Stimulated activated CD4-positive, alpha-beta T cell treated with anti-CD3 and anti-CD28 coated beads, Interleukin-1b, Interleukin-23, amount 100 ng/mL, for 1 hour (primary cell): ENCODE data around the gene TRIM56.
"Not testable (repeated sequence)": the region's sequence is repeated elsewhere in the genome, so short reads cannot be mapped to it uniquely, and the experiment has no call there.

Experiments
- DNase-seq, 2 donors: peaks; one replicate each; pipeline ENCODE4 v3.0.0-alpha.2; 2020; ENCODE audit warnings: low read depth in 2 of 2

TRIM56 gene

DNA sequence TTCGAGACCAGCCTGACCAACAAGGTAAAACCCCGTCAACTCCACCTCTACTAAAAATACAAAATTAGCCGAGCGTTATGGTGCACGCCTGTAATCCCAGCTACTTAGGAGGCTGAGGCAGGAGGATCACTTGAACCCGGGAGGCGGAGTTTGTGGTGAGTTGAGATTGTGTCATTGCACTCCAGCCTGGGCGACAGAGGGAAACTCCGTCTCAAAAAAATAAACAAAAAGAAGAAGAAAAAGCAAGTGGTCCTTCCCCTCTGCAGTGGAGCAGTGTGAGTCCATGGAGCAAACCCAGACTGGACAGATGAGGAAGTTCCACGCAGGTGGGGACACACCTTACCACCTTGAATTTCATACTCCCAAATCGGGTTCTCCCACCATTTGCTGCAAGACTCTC, 28.6 kb downstream of the TRIM56 start:
- DNase-seq, result no peak

DNA sequence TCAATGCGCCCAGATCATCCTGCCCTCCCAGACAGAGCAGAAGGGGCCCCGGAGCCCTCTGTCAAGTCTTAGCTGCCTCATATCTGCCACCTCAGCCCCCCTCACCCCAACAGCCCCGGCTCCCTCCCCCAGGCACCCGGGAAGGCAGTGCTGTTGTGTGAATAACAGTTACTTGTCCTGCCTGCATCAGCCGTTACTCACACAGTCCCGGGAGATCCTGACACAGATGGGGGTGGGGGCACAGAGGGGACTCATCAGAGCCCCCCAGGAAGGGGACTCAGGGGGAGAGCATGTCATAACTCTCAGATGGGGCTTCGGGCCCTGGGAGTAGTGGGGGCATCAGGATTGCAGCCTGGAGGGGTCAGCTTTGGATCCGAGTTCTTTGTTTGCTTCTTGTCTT, 29.2 kb downstream of the TRIM56 start:
- DNase-seq, result no peak

DNA sequence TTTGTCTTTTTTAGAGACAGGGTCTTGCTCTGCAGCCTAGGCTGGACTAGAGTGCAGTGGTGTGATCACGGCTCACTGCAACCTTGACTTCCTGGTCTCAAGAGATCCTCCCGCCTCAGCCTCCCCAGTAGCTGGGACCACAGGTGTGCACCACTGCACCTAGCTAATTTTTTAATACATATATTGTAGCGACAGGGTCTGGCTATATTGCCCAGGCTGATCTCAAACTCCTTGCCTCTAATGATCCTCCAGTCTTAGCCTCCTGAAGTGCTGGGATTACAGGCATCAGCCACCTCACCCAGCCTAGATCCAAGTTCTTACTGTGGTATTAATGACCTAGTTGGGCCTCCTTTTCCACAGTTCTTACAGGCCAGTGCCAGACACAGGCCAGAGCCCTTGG, 29.9 kb downstream of the TRIM56 start:
- DNase-seq, result no peak

DNA sequence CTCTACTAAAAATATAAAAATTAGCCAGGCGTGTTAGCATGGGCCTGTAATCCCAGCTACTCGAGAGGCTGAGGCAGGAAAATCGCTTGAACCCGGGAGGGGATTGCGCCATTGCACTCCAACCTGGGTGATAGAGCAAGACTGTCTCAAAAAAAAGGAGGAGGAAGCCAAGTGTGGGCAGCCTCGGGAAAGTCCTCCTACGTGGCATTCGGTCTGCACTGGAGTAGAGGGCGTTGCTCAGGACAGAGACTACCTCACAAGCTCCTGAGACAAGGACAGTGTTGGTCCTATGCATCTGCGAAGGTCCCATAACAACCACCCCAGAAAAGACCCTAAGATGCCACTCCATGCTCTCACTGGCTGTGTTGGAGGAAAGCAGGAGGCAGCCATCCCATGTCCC, 31.6 kb downstream of the TRIM56 start:
- no peak for DNase-seq

DNA sequence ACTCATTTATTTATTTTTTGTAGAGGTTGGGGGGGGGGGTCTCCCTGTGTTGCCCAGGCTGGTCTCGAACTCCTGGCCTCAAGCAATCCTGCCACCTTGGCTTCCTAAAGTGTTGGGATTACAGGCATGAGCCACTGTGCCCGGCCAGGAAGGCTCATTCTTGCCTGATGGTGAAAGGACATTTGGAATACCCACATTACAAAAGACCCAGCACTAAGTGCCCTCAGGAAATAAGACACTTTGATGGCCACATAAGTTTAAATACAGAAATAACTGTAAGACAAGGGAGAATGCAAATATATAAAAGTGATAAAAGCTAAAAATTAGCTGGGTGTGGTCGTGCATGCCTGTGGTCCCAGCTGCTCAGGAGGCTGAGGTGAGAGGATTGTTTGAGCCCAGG, 33.6 kb downstream of the TRIM56 start:
- no peak for DNase-seq

DNA sequence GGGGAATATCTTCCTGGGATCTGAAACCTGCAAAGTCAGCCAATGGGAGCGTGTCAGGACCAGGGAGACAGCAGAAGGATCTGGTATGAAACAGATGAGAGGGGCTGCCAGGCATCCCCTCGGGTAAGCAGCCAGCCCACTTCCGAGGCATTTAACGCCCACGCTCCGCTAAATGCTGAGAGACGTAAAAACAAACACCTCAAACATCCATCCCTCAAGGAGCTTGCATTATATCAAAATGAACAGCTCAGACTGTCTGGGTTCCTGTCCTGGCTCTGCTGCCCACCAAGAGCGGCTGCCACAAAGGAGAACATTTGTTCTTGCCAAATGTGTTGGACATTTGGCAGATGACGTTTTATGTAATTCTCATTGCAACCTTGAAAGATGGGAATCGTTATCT, 34.6 kb downstream of the TRIM56 start:
- DNase-seq, result no peak

DNA sequence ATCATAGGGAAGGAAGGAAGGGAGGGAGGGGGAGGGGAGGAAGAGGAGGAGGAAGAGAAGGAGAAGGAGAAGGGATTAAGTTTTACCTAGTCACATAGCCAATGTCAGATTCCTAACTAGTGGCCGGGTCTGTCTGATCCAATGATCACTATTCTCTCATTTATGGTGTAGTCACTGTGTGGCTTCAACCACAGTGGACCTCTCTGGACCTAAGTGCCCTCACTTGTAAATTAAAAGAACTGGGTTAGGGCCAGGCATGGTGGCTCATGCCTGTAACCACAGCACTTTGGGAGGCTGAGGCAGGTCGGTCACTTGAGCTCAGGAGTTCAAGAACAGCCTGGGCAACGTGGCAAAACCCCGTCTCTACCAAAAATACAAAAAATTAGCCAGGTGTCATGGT, 35.0 kb downstream of the TRIM56 start:
- no peak for DNase-seq

DNA sequence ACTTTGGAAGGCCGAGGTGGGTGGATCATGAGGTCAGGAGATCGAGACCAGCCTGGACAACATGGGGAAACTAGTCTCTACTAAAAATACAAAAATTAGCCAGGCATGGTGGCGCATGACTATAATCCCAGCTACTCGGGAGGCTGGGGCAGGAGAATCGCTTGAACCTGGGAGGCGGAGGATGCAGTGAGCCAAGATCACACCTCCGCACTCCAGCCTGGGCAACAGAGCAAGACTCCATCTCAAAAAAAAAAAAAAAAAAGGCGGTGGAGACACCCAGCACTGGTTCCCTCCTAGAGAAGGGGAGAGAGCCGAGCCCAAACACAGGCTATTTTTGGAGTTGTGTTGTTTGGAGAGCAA, 36.3 kb downstream of the TRIM56 start:
- not testable (repeated sequence) for DNase-seq

DNA sequence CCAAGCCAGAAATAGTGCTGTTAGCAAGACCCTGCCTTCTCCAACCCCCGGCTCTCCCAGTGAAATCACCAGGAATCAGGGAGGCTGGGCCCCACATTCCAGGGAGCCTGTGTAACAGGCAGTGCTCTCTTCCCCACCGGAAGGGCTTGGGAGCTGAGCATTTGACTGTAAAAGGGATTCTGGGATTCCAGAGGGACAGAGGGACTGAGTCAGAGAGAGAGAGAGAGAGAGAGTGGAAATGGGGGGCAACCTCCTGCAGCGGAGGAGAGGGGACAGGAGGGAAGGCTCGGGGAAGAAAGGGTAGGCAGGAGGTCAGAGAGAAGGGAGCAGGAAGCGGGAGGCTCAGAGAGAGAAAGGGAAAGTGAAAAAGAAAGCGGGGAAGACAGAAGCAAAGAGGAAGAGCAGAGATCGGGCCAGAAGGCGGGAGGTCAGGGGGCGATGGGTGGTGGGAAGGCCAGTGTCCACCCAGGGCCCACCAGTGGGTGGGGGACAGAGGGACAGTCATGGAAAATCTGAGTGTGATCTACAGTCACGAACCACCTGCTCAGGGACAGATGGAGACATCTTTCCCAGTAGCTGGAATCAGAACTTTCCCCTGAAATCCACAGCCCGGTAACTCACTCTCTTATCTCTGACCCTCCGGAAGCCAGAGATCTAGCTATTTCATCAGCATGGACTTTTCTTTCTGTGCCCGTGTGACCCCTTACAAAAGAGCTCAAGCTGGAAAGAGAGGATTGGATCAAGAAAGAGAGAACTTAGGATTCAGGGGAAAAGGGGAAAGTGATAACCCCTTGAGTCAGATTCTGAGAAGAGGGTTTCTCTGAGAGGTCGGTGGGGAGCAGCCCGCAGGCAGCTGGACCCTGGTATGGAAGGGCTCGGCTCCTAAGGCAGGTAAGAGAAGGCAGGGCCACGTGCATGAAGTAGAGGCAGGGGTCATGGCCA, 37.0 kb downstream of the TRIM56 start:
- DNase-seq, result no peak

DNA sequence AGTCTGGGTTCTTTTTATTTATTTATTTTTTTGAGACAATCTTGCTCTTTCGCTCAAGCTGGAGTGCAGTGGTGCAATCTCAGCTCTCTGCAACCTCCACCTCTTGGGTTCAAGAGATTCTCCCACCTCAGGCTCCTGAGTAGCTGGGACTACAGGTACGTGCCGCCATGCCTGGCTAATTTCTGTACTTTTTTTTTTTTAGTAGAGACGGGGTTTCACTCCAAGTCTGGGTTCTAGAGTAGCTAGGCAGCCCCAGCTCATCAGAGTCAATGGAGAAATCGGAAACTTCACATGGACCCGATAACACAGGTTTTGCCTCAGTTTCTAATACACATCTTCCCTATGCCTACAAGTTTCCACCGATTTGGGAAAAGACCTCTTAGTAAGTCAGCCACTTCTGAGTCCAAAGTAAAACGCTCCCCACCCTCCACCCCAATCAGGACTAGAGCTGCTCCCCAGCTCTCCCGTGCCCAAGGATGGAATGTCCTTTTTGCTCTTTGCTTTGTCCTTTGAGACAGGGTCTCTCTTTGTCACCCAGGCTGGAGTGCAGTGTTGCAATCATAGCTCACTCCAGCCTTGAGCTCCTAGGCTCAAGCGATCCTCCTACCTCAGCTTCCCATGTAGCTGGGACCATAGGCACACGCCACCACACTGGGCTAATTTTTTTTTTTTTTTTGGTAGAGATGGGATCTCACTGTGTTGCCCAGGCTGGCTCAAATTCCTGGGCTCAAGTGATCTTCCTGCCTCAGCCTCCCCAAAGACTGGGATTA, 37.8 kb downstream of the TRIM56 start:
- no peak for DNase-seq

DNA sequence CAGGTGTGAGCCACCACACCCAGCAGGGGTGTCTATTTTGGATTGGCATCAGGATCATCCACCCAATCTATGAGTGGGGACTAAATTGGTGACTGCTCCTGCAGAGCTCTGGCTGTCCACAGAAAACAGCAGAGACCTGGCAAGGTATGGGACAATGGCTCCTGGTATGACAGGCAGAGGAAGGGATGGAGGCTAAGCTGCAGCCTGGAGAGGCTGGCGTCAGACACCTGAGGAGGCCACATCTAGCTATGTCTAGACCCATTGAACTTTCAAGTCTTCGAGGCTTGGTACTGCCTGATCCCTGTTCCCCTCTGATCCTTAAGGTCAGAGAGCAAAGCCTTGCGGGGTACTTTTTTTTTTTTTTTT, 38.4 kb downstream of the TRIM56 start:
- no peak for DNase-seq

DNA sequence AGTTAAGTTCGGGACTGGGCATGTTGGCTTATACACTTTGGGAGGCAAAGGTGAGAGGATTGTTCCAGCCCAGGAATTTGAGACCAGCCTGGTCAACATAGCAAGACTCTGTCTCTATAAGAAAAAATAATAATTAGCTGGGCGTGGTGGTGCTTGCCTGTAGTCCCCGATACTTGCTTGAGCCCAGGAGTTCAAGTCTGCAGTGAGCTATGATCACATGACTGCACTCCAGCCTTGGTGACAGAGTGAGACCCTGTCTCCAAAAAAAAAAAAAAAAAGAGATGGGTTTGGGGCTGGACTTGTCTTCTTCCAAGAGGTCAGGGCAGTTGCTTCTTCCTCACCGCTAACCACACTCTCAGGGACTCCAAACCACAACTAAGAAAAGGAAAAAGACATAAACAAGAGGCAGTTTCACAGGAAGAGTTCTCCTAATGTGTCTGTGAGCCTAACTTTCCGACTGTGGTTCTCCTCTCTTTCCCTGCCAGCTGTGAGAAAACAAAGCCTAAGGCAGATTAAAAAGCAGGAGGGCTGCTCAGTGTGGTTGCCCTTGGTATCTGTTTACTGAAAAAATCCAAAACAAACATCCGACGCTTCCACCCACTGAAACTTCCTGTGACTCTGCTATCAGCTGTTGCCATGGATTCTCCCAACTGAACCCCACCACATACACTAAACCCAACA, 39.2 kb downstream of the TRIM56 start:
- no peak for DNase-seq

DNA sequence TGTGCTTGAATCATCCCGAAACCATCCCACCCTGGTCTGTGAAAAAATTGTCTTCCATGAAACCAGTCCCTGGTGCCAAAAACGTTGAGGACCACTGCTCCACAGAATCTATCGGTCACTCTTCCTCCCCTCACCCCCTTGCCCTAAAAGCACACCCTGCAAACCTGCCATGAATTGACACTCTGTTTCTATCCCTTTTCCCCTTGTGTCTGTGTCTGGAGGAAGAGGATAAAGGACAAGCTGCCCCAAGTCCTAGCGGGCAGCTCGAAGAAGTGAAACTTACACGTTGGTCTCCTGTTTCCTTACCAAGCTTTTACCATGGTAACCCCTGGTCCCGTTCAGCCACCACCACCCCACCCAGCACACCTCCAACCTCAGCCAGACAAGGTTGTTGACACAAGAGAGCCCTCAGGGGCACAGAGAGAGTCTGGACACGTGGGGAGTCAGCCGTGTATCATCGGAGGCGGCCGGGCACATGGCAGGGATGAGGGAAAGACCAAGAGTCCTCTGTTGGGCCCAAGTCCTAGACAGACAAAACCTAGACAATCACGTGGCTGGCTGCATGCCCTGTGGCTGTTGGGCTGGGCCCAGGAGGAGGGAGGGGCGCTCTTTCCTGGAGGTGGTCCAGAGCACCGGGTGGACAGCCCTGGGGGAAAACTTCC, 40.8 kb downstream of the TRIM56 start:
- no peak for DNase-seq

DNA sequence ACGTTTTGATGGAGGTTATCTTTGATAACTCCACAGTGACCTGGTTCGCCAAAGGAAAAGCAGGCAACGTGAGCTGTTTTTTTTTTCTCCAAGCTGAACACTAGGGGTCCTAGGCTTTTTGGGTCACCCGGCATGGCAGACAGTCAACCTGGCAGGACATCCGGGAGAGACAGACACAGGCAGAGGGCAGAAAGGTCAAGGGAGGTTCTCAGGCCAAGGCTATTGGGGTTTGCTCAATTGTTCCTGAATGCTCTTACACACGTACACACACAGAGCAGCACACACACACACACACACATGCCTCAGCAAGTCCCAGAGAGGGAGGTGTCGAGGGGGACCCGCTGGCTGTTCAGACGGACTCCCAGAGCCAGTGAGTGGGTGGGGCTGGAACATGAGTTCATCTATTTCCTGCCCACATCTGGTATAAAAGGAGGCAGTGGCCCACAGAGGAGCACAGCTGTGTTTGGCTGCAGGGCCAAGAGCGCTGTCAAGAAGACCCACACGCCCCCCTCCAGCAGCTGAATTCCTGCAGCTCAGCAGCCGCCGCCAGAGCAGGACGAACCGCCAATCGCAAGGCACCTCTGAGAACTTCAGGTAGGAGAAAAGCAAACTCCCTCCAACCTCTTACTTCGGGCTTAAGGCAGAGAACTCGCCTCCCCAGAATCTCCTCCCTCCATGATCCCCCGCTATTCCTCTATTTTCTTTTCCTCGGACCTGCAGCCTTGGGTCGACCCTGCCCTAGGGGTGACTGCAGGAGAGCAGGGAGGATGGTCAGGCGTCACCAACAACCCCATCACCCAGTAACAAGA, 41.6 kb downstream of the TRIM56 start, which contains the start of gene SERPINE1:
Gene SERPINE1, plus strand, starts transcription at position 454 of the 809 bp plus-strand sequence. CDS start 1,290 bp downstream, outside the sequence.
- DNase-seq, result no peak

DNA sequence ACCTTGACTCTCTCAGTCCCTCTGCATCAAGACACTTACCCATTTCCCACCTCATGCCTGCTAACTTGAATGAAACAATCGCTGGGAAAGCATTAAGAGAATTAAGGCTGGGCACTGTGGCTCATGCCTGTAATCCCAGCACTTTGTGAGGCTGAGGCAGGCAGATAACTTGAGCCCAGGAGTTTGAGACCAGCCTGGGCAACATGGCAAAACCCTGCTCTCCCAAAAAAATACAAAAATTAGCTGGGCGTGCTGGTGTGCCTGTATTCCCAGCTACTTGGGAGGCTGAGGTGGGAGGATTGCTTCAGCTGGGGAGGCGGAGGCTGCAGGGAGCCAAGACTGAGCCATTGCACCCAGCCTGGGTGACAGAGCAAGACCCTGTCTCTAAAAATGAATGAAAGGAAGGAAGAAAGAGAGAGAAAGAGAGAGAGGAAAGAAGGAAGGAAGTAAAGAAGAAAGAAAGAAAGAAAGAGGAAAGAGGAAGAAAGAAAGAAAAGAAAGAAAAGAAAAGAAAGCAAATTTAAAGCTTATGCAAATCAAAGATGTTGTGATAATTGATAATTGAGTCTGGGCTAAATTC, 42.3 kb downstream of the TRIM56 start:
- no peak for DNase-seq

DNA sequence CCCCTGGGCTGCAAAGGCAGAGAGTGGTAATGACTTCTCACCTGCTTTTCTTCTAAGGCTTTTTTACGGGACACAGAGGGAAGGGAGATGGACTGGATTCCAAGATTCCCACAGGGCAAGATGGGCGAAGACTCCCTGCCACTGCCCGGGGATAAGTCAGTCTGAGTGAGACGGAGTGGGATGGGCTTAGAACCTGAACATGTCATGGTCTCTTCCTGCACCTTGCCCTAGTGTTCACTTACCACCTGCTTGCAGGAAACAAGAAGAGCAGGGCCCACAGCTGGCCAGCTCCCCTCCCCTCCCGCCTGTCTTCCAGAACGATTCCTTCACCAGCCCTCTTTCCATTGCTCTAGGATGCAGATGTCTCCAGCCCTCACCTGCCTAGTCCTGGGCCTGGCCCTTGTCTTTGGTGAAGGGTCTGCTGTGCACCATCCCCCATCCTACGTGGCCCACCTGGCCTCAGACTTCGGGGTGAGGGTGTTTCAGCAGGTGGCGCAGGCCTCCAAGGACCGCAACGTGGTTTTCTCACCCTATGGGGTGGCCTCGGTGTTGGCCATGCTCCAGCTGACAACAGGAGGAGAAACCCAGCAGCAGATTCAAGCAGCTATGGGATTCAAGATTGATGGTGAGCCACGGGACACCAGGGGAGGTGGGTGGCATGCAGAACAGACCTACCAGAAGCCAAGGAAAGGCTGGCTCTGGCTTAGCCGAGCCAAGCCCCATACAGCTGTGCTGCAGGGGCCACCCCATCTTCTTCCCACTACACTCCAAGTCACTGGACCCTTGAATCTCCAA, 43.0 kb downstream of the TRIM56 start:
- no peak for DNase-seq

DNA sequence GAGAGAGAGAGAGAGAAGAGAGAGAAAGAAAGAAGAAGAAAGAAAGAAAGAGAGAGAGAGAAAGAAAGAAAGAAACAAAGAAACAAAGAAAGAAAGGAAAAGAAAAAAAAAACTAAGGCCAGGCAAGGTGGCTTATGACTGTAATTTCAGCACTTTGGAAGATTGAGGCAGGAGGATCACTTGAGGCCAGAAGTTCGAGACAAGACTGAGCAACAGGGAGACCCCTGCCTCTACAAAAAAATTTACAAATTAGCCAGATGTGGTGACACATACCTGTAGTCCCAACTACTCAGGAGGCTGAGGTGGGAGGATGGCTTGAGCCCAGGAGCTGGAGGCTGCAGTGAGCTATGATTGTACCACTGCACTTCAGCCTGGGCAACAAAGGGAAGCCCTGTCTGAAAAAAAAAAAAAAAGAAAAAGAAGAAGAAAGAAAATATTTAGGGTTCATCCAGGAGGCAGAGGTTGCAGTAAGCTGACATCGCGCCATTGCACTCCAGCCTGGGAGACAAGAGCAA, 44.4 kb downstream of the TRIM56 start:
- DNase-seq, result no peak

DNA sequence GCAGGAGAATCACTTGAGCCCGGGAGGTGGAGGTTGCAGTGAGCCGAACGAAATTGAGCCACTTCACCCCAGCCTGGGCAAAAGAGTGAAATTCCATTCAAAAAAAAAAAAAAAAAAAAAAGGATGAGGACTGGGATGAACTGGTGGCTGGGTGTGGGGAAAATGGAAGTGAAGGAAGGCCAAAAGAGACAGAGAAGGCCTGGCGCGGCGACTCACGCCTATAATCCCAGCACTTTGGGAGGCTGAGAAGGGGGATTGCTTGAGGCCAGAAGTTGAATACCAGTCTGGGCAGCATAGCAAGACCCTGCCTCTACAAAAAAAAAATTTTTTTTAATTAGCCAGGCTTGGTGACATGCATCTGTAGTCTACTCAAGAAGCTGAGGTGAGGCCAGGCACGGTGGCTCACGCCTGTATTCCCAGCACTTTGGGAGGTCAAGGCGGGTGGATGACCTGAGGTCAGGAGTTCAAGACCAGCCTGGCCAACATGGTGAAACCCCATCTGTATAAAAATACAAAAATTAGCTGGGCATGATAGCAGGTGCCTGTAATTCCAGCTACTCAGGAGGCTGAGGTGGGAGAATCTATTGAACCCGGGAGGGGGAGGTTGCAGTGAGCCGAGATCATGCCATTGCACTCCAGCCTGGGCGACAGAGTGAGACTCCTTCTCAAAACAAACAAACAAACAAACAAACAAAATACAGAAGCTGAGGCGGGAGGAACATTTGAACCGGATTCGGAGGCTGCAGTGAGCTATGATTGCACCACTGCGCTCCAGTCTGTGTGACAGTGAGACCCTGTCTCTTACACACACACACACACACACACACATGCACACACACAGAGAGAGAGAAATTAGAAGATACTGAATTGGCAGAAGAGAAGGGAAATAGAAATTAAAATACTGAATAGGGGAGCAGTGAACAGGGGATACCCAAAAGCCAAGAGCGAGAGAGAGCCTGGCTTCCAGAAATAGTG, 47.6 kb downstream of the TRIM56 start:
- not testable (repeated sequence) for DNase-seq
